BLaER1 (cell line): ENCODE data around the gene DEPDC5.

Experiments
- H3K27ac ChIP-seq: shearing (Covaris generic); formaldehyde crosslinking; 2 replicates; pipeline ENCODE4 v1.8.1; 2022
- H3K27me3 ChIP-seq: shearing (Covaris generic); formaldehyde crosslinking; 2 replicates; pipeline ENCODE4 v1.8.1; 2022
- H3K36me3 ChIP-seq: shearing (Covaris generic); formaldehyde crosslinking; 2 replicates; pipeline ENCODE4 v1.8.1; 2022
- H3K4me1 ChIP-seq: shearing (Covaris generic); formaldehyde crosslinking; 2 replicates; pipeline ENCODE4 v1.8.1; 2022
- H3K4me2 ChIP-seq: shearing (Covaris generic); formaldehyde crosslinking; 2 replicates; pipeline ENCODE4 v1.8.1; 2022
- H3K4me3 ChIP-seq: shearing (Covaris generic); formaldehyde crosslinking; 2 replicates; pipeline ENCODE4 v1.8.1; 2022
- H3K9ac ChIP-seq: shearing (Covaris generic); formaldehyde crosslinking; 2 replicates; pipeline ENCODE4 v1.8.1; 2022
- H3K9me3 ChIP-seq: shearing (Covaris generic); formaldehyde crosslinking; 2 replicates; pipeline ENCODE4 v1.8.1; 2022
- H4K20me1 ChIP-seq: shearing (Covaris generic); formaldehyde crosslinking; 2 replicates; pipeline ENCODE4 v1.8.1; 2022
- Cebpa-rat ChIP-seq: shearing (Covaris generic); IDR thresholded peaks from 2 replicates; pipeline ENCODE4 v1.8.1; 2022

DEPDC5 gene

GRCh38 chr22:31927562-31927961 is 173.7 kb downstream of the DEPDC5 start:
- H3K9ac ChIP-seq, result no peak overlapping the region
- no peak for TF ChIP-seq Cebpa-rat
- H3K4me3 ChIP-seq, result no peak overlapping the region
- peaks cover 22% of the 10 kb centered on the region for H3K4me1 ChIP-seq
- no peak overlapping the region for H3K27ac ChIP-seq
- H3K27me3 ChIP-seq, result no peaks in the 10 kb centered on the region
- H4K20me1 ChIP-seq, result no peaks in the 10 kb centered on the region
- no peak overlapping the region for H3K4me2 ChIP-seq
- H3K36me3 ChIP-seq, result no peaks in the 10 kb centered on the region
- no peaks in the 10 kb centered on the region for H3K9me3 ChIP-seq

GRCh38 chr22:31929167-31929930 is 175.5 kb downstream of the DEPDC5 start:
- no peak overlapping the region for H3K9ac ChIP-seq
- no peak overlapping the region for H3K27ac ChIP-seq
- no peaks in the 10 kb centered on the region for H3K36me3 ChIP-seq
- 0 out of 2 replicates have a peak, but pooled peaks cover 6% of the 10 kb centered on the region for H3K4me1 ChIP-seq
- H3K4me3 ChIP-seq, result no peak overlapping the region
- H4K20me1 ChIP-seq, result no peaks in the 10 kb centered on the region
- peak overlapping the region; percentile 5; the same call in 1 of the 2 replicates for H3K4me2 ChIP-seq
- no peaks in the 10 kb centered on the region for H3K27me3 ChIP-seq
- no peak for TF ChIP-seq Cebpa-rat
- H3K9me3 ChIP-seq, result no peaks in the 10 kb centered on the region

- TF ChIP-seq Cebpa-rat, result no peak
- no peak overlapping the region for H3K4me2 ChIP-seq
- no peaks in the 10 kb centered on the region for H4K20me1 ChIP-seq
- H3K4me3 ChIP-seq, result no peak overlapping the region
- H3K4me1 ChIP-seq, result 0 out of 2 replicates have a peak, but pooled peaks cover 6% of the 10 kb centered on the region
- H3K27me3 ChIP-seq, result no peaks in the 10 kb centered on the region
- no peaks in the 10 kb centered on the region for H3K36me3 ChIP-seq
- H3K27ac ChIP-seq, result no peak overlapping the region
- H3K9ac ChIP-seq, result no peak overlapping the region
- H3K9me3 ChIP-seq, result no peaks in the 10 kb centered on the region
Measured at GRCh38 chr22:31932863-31933262, 179.0 kb downstream of the DEPDC5 start.

GRCh38 chr22:31933406-31933805 is 179.6 kb downstream of the DEPDC5 start:
- no peak for TF ChIP-seq Cebpa-rat
- Histone ChIP-seq H3K4me1 (0 out of 2 replicates have a peak, but pooled peaks cover 6% of the 10 kb centered on the region), H3K27ac (no peak overlapping the region), H3K36me3 (no peaks in the 10 kb centered on the region), H3K4me3 (no peak overlapping the region), H3K9ac (no peak overlapping the region), H3K27me3 (no peaks in the 10 kb centered on the region), H3K4me2 (no peak overlapping the region), H4K20me1 (no peaks in the 10 kb centered on the region), H3K9me3 (no peaks in the 10 kb centered on the region)

GRCh38 chr22:31933816-31934482 is 180.1 kb downstream of the DEPDC5 start:
- TF ChIP-seq Cebpa-rat, result no peak
- Histone ChIP-seq H3K4me2 (no peak overlapping the region), H4K20me1 (no peaks in the 10 kb centered on the region), H3K27me3 (no peaks in the 10 kb centered on the region), H3K27ac (no peak overlapping the region), H3K9me3 (no peaks in the 10 kb centered on the region), H3K9ac (no peak overlapping the region), H3K4me3 (no peak overlapping the region), H3K36me3 (no peaks in the 10 kb centered on the region), H3K4me1 (0 out of 2 replicates have a peak, but pooled peaks cover 4% of the 10 kb centered on the region)

- Histone ChIP-seq H3K27me3 (no peaks in the 10 kb centered on the region), H3K4me1 (no peaks in the 10 kb centered on the region), H3K36me3 (no peaks in the 10 kb centered on the region), H3K4me2 (no peak overlapping the region), H4K20me1 (no peaks in the 10 kb centered on the region), H3K4me3 (no peak overlapping the region), H3K9me3 (no peaks in the 10 kb centered on the region), H3K9ac (no peak overlapping the region), H3K27ac (no peak overlapping the region)
- TF ChIP-seq Cebpa-rat, result no peak
Measured at GRCh38 chr22:31935961-31936635, 182.3 kb downstream of the DEPDC5 start.

GRCh38 chr22:31937341-31937740 is 183.5 kb downstream of the DEPDC5 start:
- Histone ChIP-seq H3K9ac (no peak overlapping the region), H3K36me3 (no peaks in the 10 kb centered on the region), H3K4me2 (no peak overlapping the region), H3K27ac (no peak overlapping the region), H4K20me1 (no peaks in the 10 kb centered on the region), H3K27me3 (no peaks in the 10 kb centered on the region), H3K4me3 (no peak overlapping the region), H3K4me1 (peaks cover 2% of the 10 kb centered on the region), H3K9me3 (no peaks in the 10 kb centered on the region)
- TF ChIP-seq Cebpa-rat, result no peak

GRCh38 chr22:31938296-31938695 is 184.5 kb downstream of the DEPDC5 start:
- Histone ChIP-seq H3K36me3 (no peaks in the 10 kb centered on the region), H4K20me1 (no peaks in the 10 kb centered on the region), H3K27ac (no peak overlapping the region), H3K9me3 (no peaks in the 10 kb centered on the region), H3K9ac (no peak overlapping the region), H3K4me2 (no peak overlapping the region), H3K27me3 (no peaks in the 10 kb centered on the region), H3K4me1 (peaks cover 11% of the 10 kb centered on the region), H3K4me3 (no peak overlapping the region)
- no peak for TF ChIP-seq Cebpa-rat

- peaks cover 6% of the 10 kb centered on the region for H4K20me1 ChIP-seq
- no peaks in the 10 kb centered on the region for H3K27me3 ChIP-seq
- H3K36me3 ChIP-seq, result no peaks in the 10 kb centered on the region
- H3K27ac ChIP-seq, result no peak overlapping the region
- no peaks in the 10 kb centered on the region for H3K9me3 ChIP-seq
- H3K4me2 ChIP-seq, result no peak overlapping the region
- H3K4me3 ChIP-seq, result no peak overlapping the region
- H3K4me1 ChIP-seq, result peaks cover 16% of the 10 kb centered on the region
- H3K9ac ChIP-seq, result no peak overlapping the region
- no peak for TF ChIP-seq Cebpa-rat
Measured at GRCh38 chr22:31940506-31940905, 186.7 kb downstream of the DEPDC5 start.

GRCh38 chr22:31942091-31942490 is 188.3 kb downstream of the DEPDC5 start:
- no peak for TF ChIP-seq Cebpa-rat
- H3K27ac ChIP-seq, result peak overlapping the region; percentile 30; the same call in 1 of the 2 replicates
- 0 out of 2 replicates have a peak, but pooled peaks cover 1% of the 10 kb centered on the region for H3K36me3 ChIP-seq

More at GRCh38 chr22:31942091-31942490, 188.3 kb downstream of the DEPDC5 start:
- H3K27me3 ChIP-seq, result no peaks in the 10 kb centered on the region
- peaks cover 21% of the 10 kb centered on the region for H4K20me1 ChIP-seq
- H3K4me1 ChIP-seq, result peaks cover 32% of the 10 kb centered on the region
- no peak overlapping the region for H3K9ac ChIP-seq
- no peak overlapping the region for H3K4me3 ChIP-seq
- H3K4me2 ChIP-seq, result no peak overlapping the region
- H3K9me3 ChIP-seq, result no peaks in the 10 kb centered on the region
